Sigmoid colon (tissue), 4 donors: ENCODE results near the gene APOL3.

ENCODE experiments used
- CTCF ChIP-seq, 4 experiments: fragments of 450-650 bp in 3 of 4; fragments of 200-600 bp in 1 of 4; IDR thresholded peaks; one replicate each; pipeline ENCODE4 v1.5.1; 2016 to 2019; ENCODE audit warnings: antibody characterized with exemption in 4 of 4, mild to moderate bottlenecking in 3 of 4, moderate library complexity in 2 of 4
- EP300 ChIP-seq, 4 donors: sonication (generic); formaldehyde crosslinking; IDR thresholded peaks; one replicate each; pipeline ENCODE4 v1.6.1; 2017; ENCODE audit warnings: antibody characterized with exemption in 4 of 4
- POLR2A ChIP-seq, 2 donors: fragments of 450-650 bp; IDR thresholded peaks; one replicate each; pipeline ENCODE4 v1.6.1; 2016; ENCODE audit warnings: antibody characterized with exemption in 2 of 2, mild to moderate bottlenecking in 2 of 2, moderate library complexity in 2 of 2

- TF ChIP-seq CTCF (IDR thresholded peaks at IDR 0.05) (no peak), EP300 (IDR thresholded peaks at IDR 0.05) (no peak), POLR2A (IDR thresholded peaks at IDR 0.05) (no peak)
These were observed 32.0 kb upstream of the APOL3 start for GRCh38 chr22:36192542-36192941.
